PC-9 (cell line): ENCODE measurements around the gene ADTRP.

Experiments used
- EZH2 ChIP-seq: fragments of 200-600 bp; sonication (generic); IDR thresholded peaks from 2 replicates; pipeline ENCODE4 v1.8.0; 2017; ENCODE audit warnings: antibody characterized with exemption, low read depth
- TF ChIP-seq, protein P1 (sequence below): fragments of 200-600 bp; sonication (generic); conservative IDR thresholded peaks from 2 replicates; pipeline ENCODE4 v1.6.1; 2017; ENCODE audit warnings: mixed run types, antibody characterized with exemption, mild to moderate bottlenecking, moderate library complexity

GRCh38 chr6:11764250-11764604 lies 14.4 kb downstream of the ADTRP start:
- TF ChIP-seq, protein P1, sequence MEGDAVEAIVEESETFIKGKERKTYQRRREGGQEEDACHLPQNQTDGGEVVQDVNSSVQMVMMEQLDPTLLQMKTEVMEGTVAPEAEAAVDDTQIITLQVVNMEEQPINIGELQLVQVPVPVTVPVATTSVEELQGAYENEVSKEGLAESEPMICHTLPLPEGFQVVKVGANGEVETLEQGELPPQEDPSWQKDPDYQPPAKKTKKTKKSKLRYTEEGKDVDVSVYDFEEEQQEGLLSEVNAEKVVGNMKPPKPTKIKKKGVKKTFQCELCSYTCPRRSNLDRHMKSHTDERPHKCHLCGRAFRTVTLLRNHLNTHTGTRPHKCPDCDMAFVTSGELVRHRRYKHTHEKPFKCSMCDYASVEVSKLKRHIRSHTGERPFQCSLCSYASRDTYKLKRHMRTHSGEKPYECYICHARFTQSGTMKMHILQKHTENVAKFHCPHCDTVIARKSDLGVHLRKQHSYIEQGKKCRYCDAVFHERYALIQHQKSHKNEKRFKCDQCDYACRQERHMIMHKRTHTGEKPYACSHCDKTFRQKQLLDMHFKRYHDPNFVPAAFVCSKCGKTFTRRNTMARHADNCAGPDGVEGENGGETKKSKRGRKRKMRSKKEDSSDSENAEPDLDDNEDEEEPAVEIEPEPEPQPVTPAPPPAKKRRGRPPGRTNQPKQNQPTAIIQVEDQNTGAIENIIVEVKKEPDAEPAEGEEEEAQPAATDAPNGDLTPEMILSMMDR = no peak
- TF ChIP-seq EZH2 = no peak
